ENCODE data around the gene LAG3.
"Not testable (repeated sequence)": the region's sequence is repeated elsewhere in the genome, so short reads cannot be mapped to it uniquely, and the experiment has no call there.

The LAG3 gene

DNA sequence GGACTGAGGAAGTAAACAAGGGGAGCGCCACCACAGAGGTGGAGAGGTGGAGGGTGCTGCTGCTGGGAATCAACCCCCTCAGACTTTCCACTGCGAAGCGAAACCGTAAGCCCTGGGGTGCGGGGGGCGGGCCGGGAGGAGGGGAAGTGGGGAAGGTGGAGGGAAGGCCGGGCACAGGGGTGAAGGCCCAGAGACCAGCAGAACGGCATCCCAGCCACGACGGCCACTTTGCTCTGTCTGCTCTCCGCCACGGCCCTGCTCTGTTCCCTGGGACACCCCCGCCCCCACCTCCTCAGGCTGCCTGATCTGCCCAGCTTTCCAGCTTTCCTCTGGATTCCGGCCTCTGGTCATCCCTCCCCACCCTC, at the start of gene LAG3:
Gene LAG3, plus strand, starts transcription at position 190 of the 365 bp plus-strand sequence. CDS start 333 bp downstream, outside the sequence.
- no peak for DNase-seq

- DNase-seq: no peak
Observed at GRCh38 chr12:6722863-6723262, 49.5 kb upstream of the LAG3 start.

- peak; percentile 100 for DNase-seq
Observed at GRCh38 chr12:6723607-6724408, 48.5 kb upstream of the LAG3 start, which contains the start of gene COPS7A. COPS7A (plus strand) TSS chr12:6724046; CDS start chr12:6724657, 611 bp downstream.

- DNase-seq: no peak
Observed at GRCh38 chr12:6724409-6724797, 47.9 kb upstream of the LAG3 start.

- DNase-seq: no peak
Observed at GRCh38 chr12:6725350-6725749, 47.0 kb upstream of the LAG3 start.

DNA sequence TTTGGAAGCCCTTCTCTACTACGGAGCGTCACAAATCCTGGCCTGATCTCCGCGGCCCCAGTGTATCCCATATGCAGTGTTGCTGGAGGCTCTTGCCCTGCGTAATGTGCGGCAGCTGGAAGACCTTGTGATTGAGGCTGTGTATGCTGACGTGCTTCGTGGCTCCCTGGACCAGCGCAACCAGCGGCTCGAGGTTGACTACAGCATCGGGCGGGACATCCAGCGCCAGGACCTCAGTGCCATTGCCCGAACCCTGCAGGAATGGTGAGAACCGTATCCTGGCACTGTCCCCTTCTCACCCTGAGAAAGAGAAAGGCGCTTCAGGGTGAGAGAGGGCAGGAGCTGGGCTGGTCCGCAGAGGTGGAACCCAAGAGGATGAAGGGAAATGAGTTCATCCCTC, 43.1 kb upstream of the LAG3 start:
- DNase-seq: no peak

DNA sequence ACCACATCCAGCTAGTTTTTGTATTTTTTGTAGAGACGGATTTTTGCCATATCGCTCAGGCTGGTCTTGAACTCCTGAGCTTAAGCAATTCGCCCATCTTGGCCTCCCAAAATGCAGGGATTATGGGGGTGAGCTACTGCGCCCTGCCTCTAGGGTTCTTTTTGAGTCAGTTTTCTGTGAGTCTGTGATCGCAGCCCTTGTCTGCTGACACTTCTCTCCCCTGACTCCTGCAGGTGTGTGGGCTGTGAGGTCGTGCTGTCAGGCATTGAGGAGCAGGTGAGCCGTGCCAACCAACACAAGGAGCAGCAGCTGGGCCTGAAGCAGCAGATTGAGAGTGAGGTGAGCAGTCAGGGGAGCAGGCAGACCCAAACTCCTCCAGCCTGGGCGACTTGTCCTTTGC, 42.2 kb upstream of the LAG3 start:
- peak; percentile 87 for DNase-seq

DNA sequence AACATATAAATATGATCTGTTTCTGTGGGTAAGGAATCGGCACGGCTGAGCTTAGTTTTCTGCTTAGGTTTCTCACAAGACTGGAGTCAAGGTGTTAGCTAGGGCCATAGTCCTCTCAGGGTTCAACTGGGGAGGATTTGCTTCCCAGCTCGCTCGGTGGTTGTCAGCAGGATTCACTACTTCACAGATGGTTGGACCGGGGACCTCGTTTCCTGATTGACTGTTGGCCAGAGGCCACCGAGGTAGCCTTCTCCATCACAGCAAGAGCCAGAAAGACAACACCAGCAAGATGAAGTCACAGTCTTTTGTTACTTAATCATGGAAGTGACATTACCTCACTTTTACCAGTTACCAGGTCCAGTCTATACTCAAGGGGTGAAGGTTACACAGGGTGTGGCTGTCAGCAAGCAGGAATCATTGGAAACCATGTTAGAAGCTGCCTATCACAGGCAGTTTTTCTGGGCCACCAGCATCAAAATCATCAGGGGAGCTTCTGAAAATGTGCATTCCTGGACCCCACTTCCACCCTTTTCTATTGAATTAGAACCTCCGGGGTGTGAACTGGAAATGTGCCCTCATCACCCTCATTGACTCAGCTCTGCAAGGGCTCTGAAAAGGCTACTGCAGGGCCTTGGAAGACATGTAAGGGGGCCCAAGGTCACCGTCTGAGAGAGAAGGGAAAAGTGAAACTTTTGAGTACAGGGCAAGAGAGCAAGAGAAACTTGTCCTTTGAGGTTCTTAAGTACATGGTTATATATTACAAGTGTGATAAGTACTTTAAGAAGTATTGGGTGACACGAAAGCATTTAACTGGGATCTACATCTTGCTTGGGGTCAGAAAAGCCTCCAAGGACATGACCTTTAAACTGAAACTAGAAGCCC, 37.6 kb upstream of the LAG3 start:
- DNase-seq: no peak

DNA sequence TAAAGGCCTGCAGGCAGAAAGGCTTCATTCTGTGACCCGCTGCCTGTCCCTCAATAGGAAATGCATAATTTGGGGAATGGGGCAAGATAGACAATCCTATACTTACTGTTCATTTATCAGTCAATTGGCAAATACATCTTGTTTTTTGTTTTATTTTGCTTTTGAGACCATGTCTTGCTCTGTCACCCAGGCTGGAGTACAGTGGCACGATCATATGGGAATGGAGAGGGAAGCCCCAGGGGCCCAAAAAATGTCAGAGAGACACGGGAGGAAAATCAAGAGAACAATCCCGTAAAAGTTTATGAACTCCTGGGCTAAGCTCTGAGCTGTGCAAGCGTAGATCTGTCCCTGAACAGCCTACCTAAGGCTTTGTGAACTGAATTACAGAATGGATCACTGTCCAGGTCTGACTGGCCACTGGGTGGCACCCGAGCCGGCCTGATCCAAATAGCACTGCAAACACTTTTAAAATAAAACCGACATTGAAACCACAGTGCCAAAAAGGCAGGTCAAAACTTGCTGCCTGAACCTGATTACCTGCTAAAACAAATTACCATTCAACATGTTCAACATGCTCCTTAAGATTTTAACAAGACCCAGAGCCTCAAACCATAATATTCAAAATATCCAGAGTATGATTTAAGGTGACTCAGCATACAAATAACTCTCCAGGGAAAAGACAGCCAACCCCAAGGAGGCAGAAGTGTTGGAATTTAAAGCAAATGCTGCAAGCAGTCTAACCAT, 36.7 kb upstream of the LAG3 start:
- DNase-seq: peak; percentile 90

DNA sequence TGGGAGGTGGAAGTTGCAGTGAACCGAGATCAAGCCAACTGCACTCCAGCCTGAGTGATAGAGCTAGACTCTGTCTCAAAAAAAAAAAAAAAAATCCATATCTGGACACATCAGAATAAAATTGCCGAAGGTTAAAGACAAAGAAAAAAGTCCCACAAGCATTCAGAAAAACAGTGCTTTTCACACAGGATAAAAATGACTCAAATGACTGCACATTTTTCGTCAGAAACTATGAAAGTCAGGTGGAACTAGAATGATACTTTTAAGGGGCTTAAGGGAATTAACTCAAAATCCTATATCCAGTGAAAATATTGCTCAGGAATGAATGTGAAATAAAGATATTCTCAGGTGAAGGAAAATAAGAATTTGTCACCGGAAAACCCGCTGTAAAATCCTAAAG, 35.6 kb upstream of the LAG3 start:
- DNase-seq: no peak

GRCh38 chr12:6742080-6742479, 30.2 kb upstream of the LAG3 start:
- not testable (repeated sequence) for DNase-seq

- no peak for DNase-seq
Observed at GRCh38 chr12:6742834-6743233, 29.5 kb upstream of the LAG3 start.

- not testable (repeated sequence) for DNase-seq
Observed at GRCh38 chr12:6743300-6743699, 29.0 kb upstream of the LAG3 start.

- no peak for DNase-seq
Observed at GRCh38 chr12:6745741-6746525, 26.4 kb upstream of the LAG3 start.

DNA sequence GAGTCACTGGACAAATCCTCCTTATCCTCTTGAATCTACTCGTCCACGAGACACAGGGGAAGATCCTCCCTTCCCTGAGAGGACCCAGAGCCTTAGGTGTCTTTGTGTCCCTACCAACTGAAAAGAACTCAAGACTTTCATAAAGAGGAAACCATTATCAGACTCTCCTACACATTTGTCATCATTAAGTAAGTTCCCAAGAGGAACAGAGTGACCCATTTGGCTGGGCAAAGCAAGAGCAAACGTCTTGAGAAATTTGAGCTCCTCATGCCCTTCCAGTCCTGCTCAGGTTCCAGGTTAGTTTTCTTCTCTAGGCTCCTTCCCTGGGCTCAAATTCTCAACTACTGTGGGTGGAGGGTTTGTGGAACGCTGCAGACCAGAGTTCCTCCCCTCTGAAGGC, 25.1 kb upstream of the LAG3 start:
- no peak for DNase-seq

- DNase-seq: no peak
Observed at GRCh38 chr12:6748761-6749160, 23.6 kb upstream of the LAG3 start.

DNA sequence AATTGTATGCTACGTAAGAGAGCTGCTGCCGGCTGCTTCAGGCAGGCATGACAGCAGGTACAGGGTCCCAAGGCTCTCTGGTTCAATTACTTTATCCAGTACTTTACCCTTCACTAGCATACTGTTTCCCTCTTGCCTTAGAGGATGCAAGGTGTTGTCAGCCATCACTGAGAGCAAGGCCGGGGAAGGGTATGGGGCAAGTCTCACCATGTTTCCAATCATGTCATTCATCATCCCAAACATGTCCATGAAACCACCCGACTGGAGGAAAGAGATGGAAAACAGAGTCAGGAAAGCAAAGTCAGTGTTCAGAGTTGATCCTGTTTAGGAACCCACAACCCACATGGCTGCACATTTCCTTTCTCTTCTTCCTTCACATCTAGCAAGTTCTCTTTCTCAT, 21.8 kb upstream of the LAG3 start:
- DNase-seq: no peak

GRCh38 chr12:6751767-6752166, 20.6 kb upstream of the LAG3 start:
- peak; percentile 67 for DNase-seq

DNA sequence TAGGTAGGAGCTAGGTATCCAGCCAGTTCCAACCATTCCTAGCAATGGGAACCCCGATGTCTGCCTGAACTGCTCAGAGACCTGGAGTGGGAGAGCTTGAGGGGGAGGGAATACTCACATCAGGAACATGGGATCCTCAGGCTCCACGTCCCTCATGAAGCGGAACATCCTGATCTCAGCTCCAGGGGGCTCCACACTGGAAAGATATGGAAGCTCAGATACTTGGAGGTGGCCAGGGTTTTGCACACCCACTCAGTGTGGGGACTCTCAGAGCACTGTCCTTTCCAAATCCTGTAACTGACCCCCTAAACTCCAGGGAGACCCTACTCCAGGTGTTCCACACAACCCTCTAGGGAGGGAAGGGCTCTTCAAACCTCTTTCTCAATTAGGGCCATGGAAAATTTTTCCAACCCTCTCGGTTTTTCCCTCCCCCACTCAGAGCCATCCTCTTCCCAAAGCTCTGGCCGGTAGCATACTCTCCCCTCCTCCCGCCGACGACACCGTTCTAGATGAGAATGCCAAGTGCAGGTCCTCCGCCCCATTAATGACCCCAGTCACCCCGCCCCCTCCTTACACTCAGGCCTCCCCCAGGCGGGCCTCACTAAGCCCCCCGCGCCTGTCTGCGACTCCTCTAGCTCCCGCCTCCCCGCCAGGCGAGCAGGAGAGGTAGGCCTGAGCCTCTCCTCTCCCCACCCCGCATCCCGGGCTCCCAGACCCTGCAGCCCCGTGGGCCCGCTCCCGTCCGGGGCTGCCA, 20.0 kb upstream of the LAG3 start:
- peak; percentile 87 for DNase-seq

DNA sequence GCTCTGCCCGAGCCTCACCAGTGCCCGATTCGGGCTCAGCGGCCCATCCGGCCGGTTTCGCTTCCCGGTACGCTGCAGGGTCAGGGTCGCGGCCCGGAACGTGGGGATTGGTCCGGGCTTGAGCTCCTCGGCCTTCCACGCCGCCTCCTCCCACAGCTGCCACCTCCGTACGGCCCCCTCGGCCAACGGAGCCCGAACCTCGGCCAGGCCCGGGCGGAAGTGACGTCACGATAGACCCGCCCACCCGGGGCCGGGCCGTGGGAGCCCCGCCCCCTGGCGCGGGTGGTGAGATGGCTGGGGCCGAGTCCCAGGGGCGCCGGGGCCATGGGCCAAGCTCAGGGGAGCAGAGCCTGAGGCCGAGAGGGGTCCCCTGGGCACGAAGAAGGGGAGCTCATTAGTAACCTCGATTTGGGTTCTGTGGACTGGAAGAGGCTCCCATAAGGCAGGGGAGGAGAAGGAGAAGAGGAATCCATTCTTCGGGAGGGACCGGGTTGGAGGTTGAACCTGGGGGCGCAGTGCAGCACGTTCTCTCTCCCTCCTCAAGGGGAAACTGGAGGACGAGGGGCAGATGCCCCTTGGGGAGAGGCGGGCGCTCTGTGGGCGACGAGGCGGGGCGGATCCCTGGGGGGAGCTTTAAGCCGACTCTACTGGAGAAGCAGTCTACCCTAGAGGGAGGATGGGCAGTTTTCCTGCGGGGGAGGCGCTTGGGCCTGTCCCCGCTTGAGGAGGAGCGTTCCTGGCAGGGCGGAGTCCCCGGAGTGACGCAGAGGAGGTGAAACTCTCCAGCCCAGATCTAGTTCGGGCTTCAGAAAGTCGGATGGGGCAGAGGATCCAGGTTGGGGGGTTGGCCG, 19.2 kb upstream of the LAG3 start, which contains the start of gene MLF2:
Gene MLF2, minus strand, starts transcription at position 221 of the 851 bp plus-strand sequence. CDS start 807 bp downstream, outside the sequence.
- peak; percentile 100 for DNase-seq

All from NCI-H2171 treated with DMSO at 0.1 percent for 48 hours (cell line).